Islet precursor cell (in vitro differentiated cells): Measurements from ENCODE around the gene DPY19L1.
"Not testable (repeated sequence)": the region's sequence is repeated elsewhere in the genome, so short reads cannot be mapped to it uniquely, and the experiment has no call there.

Experiments
- DNase-seq: peaks from one replicate; pipeline ENCODE4 v3.0.0-alpha.2; 2018

DPY19L1 gene

GRCh38 chr7:34912236-34912635 lies 125.0 kb downstream of the DPY19L1 start:
- no peak for DNase-seq

GRCh38 chr7:34906266-34906850 lies 130.9 kb downstream of the DPY19L1 start:
- not testable (repeated sequence) for DNase-seq

- DNase-seq: no peak
These were observed 132.3 kb downstream of the DPY19L1 start for GRCh38 chr7:34904987-34905386.

- DNase-seq: not testable (repeated sequence)
These were observed 133.4 kb downstream of the DPY19L1 start for GRCh38 chr7:34903921-34904320.

GRCh38 chr7:34902182-34902581 lies 135.1 kb downstream of the DPY19L1 start:
- no peak for DNase-seq

- no peak for DNase-seq
These were observed 136.3 kb downstream of the DPY19L1 start for GRCh38 chr7:34900891-34901513.

GRCh38 chr7:34895202-34895601 lies 142.1 kb downstream of the DPY19L1 start:
- no peak for DNase-seq

- DNase-seq: no peak
These were observed 147.3 kb downstream of the DPY19L1 start for GRCh38 chr7:34889951-34890350.

GRCh38 chr7:34886856-34887255 lies 150.4 kb downstream of the DPY19L1 start:
- DNase-seq: no peak

- not testable (repeated sequence) for DNase-seq
These were observed 153.4 kb downstream of the DPY19L1 start for GRCh38 chr7:34883855-34884254.

GRCh38 chr7:34879871-34880270 lies 157.4 kb downstream of the DPY19L1 start:
- DNase-seq: no peak

GRCh38 chr7:34878944-34879735 lies 158.1 kb downstream of the DPY19L1 start:
- DNase-seq: not testable (repeated sequence)
